ENCODE results near the gene PABPC1L. TPM values are rescaled to one million over a fixed set of nuclear protein-coding genes. Genes with fewer than 3 reads are reported as not detected.
"Not testable (repeated sequence)": the region's sequence is repeated elsewhere in the genome, so short reads cannot be mapped to it uniquely, and the experiment has no call there.

PABPC1L gene
- 10 to 100 TPM; 11.7 to 61.1 (median 19.4) TPM for total RNA-seq

DNA sequence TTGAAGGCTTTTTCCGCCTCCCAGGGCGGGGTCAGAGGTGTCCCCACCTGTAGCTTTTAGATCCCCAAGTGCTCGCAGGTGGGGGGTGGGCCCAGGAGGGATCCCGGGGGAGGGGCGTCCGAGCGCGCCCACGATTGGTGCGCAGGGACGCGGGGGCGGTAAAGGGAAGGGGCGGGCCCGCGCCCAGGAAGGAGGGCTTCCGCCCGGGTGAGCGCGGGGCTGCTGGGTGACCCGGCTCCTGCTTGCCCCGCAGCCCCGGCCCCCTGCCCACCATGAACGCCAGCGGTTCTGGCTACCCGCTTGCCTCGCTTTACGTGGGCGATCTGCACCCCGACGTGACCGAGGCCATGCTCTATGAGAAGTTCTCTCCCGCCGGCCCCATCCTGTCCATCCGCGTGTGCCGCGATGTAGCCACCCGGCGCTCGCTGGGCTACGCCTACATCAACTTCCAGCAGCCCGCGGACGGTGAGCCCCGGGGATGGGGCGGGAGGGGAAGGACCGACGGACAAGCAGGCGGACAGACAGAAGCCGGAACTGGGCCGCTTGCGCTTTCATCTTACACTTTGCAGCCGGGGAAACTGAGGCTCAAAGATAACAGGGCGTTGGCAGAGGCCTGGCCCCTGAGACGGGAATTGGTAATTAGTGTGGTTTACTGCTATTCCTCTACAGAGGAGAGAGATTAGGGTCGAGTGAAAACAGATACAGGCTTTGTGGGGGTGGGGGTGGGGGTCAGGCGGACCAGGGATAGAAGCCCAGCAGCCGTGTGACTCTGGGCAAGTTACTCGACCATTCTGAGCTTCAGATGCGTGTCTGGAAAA, at the start of gene PABPC1L:
Gene PABPC1L (plus strand): TSS at position 189 of the 818 bp plus-strand sequence. CDS start 84 bp downstream, at position 273.
- Histone ChIP-seq H3K27ac (no peak within 1 kb of the TSS), H3K4me3 (peak within 1 kb of the TSS; percentile 71), H3K9me3 (no peaks in the 10 kb centered on the region), H3K36me3 (peaks cover 37% of the 10 kb centered on the region), H3K27me3 (no peaks in the 10 kb centered on the region), H3K4me1 (peaks cover 17% of the 10 kb centered on the region)
- peak in 1 of 2 donors; percentile 74 for DNase-seq (ENCODE audit: low spot score in 2 of 2)
- 4% methylated on average over 30 of the region's 61 CpGs for WGBS
- TF ChIP-seq POLR2A (IDR thresholded peaks at IDR 0.05) (no peak), POLR2AphosphoS5 (IDR thresholded peaks at IDR 0.05) (peak in 1 of 3 donors; percentile 28), EP300 (IDR thresholded peaks at IDR 0.05) (no peak)
- TF ChIP-seq, protein P1, sequence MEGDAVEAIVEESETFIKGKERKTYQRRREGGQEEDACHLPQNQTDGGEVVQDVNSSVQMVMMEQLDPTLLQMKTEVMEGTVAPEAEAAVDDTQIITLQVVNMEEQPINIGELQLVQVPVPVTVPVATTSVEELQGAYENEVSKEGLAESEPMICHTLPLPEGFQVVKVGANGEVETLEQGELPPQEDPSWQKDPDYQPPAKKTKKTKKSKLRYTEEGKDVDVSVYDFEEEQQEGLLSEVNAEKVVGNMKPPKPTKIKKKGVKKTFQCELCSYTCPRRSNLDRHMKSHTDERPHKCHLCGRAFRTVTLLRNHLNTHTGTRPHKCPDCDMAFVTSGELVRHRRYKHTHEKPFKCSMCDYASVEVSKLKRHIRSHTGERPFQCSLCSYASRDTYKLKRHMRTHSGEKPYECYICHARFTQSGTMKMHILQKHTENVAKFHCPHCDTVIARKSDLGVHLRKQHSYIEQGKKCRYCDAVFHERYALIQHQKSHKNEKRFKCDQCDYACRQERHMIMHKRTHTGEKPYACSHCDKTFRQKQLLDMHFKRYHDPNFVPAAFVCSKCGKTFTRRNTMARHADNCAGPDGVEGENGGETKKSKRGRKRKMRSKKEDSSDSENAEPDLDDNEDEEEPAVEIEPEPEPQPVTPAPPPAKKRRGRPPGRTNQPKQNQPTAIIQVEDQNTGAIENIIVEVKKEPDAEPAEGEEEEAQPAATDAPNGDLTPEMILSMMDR (IDR thresholded peaks at IDR 0.05) = no peak

- TF ChIP-seq POLR2AphosphoS5 (IDR thresholded peaks at IDR 0.05) = no peak
- DNase-seq (ENCODE audit: low spot score in 2 of 2) = peak in 1 of 2 donors; percentile 61
- Histone ChIP-seq H3K27me3 (no peaks in the 10 kb centered on the region), H3K9me3 (no peaks in the 10 kb centered on the region), H3K4me3 (no peak overlapping the region), H3K27ac (no peak overlapping the region), H3K4me1 (peaks cover 4% of the 10 kb centered on the region), H3K36me3 (no peaks in the 10 kb centered on the region)
- 19% methylated on average over 5 of the region's 5 CpGs for WGBS
Observed at GRCh38 chr20:44861531-44862006, 48.3 kb upstream of the PABPC1L start.

DNA sequence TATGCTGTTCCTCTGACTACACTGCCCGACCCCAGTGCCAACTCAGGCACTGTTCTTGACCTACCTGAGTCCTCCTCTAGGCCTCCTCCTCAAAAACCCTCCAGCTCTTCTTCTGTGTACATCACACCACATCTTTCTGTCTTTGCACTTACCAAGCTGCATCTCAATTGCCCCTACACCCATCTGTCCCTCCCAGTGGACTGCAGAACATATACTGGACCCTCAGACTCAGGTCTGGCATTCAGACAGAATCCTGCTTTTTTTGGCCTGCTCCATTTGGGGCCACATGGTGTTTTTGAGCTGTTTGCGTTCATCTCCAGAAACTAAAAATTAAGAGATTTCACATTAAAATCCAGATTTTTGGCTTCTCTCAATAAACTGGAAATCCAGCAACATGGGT, 47.6 kb upstream of the PABPC1L start:
- Histone ChIP-seq H3K4me1 (peaks cover 6% of the 10 kb centered on the region), H3K27ac (peak overlapping the region; percentile 75), H3K4me3 (no peak overlapping the region), H3K9me3 (no peaks in the 10 kb centered on the region), H3K36me3 (no peaks in the 10 kb centered on the region), H3K27me3 (no peaks in the 10 kb centered on the region)
- TF ChIP-seq EP300 (IDR thresholded peaks at IDR 0.05) = no peak
- no peak for TF ChIP-seq POLR2A (IDR thresholded peaks at IDR 0.05)
- no peak for TF ChIP-seq POLR2AphosphoS5 (IDR thresholded peaks at IDR 0.05)
- TF ChIP-seq, protein P1 (IDR thresholded peaks at IDR 0.05) = no peak
- 66% methylated on average over 2 of the region's 2 CpGs for WGBS
- DNase-seq (ENCODE audit: low spot score in 2 of 2) = no peak

GRCh38 chr20:44863365-44864084, 46.3 kb upstream of the PABPC1L start:
- 65% methylated on average over 4 of the region's 4 CpGs for WGBS
- not testable (repeated sequence) for H3K4me3 ChIP-seq; H3K36me3 ChIP-seq; DNase-seq (ENCODE audit: low spot score in 2 of 2); H3K27me3 ChIP-seq; H3K9me3 ChIP-seq
- Histone ChIP-seq H3K27ac (peak overlapping the region; percentile 14), H3K4me1 (peaks cover 13% of the 10 kb centered on the region)

DNA sequence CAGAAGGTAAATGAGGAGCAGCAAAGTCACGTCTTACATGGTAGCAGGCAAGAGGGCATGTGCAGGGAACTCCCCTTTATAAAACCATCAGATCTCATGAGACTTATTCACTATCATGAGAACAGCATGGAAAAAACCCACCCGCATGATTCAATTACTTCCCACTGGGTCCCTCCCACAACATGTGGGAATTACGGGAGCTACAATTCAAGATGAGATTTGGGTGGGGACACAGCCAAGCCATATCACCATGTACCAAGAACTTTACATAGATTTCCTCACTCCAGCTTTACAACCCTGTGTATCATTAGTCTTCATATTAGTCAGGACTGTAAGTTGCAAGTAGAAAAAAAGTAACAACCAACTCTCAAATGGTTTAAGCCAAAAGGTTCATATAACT, 45.4 kb upstream of the PABPC1L start:
- DNase-seq (ENCODE audit: low spot score in 2 of 2); H3K27ac ChIP-seq; H3K9me3 ChIP-seq; H3K27me3 ChIP-seq; H3K36me3 ChIP-seq; H3K4me3 ChIP-seq: not testable (repeated sequence)
- 68% methylated on average over 3 of the region's 3 CpGs for WGBS
- H3K4me1 ChIP-seq = peaks cover 13% of the 10 kb centered on the region

GRCh38 chr20:44866703-44867335, 43.0 kb upstream of the PABPC1L start:
- no peak for TF ChIP-seq POLR2AphosphoS5 (IDR thresholded peaks at IDR 0.05)
- TF ChIP-seq, protein P1 (IDR thresholded peaks at IDR 0.05) = no peak
- TF ChIP-seq POLR2A (IDR thresholded peaks at IDR 0.05) = no peak
- TF ChIP-seq EP300 (IDR thresholded peaks at IDR 0.05) = no peak
- Histone ChIP-seq H3K9me3 (no peaks in the 10 kb centered on the region), H3K27me3 (no peaks in the 10 kb centered on the region), H3K27ac (no peak overlapping the region), H3K4me1 (peaks cover 13% of the 10 kb centered on the region), H3K4me3 (no peak overlapping the region), H3K36me3 (no peaks in the 10 kb centered on the region)
- 57% methylated on average over 8 of the region's 8 CpGs for WGBS
- DNase-seq (ENCODE audit: low spot score in 2 of 2) = no peak
